Spleen (tissue), 11 donors: ENCODE results near the gene NGEF. TPM values are rescaled to one million over a fixed set of nuclear protein-coding genes. Genes with fewer than 3 reads are reported as not detected.

ENCODE experiments used
- DNase-seq: peaks from one replicate; pipeline ENCODE4 v3.0.0-alpha.2; 2020
- H3K27ac ChIP-seq, 8 donors: fragments of 200-600 bp; sonication (generic) in 7 of 8; 1 replicate in 4 of 8; 2 replicates in 4 of 8; pipeline versions ENCODE4 v1.5.0 to v1.8.0; 2016 to 2021; ENCODE audit warnings: inconsistent platforms in 4 of 8, mild to moderate bottlenecking in 4 of 8, moderate library complexity in 1 of 8
- H3K27me3 ChIP-seq, 7 donors: fragments of 200-600 bp; sonication (generic) in 6 of 7; replicated peaks in 1 of 7; 1 replicate in 4 of 7; 2 replicates in 3 of 7; pipeline versions ENCODE4 v1.5.0 to v1.8.0; 2016 to 2021; ENCODE audit warnings: inconsistent platforms in 3 of 7, mild to moderate bottlenecking in 1 of 7
- H3K36me3 ChIP-seq, 6 donors: fragments of 200-600 bp; sonication (generic) in 5 of 6; 1 replicate in 4 of 6; 2 replicates in 2 of 6; pipeline versions ENCODE4 v1.5.0 to v1.8.0; 2016 to 2021; ENCODE audit warnings: inconsistent platforms in 2 of 6
- H3K4me1 ChIP-seq, 6 donors: fragments of 200-600 bp; sonication (generic) in 5 of 6; 1 replicate in 3 of 6; 2 replicates in 3 of 6; pipeline versions ENCODE4 v1.5.0 to v1.8.0; 2016 to 2021; ENCODE audit warnings: inconsistent platforms in 3 of 6
- H3K4me3 ChIP-seq, 8 donors: fragments of 200-600 bp; sonication (generic) in 7 of 8; 1 replicate in 4 of 8; 2 replicates in 4 of 8; pipeline versions ENCODE4 v1.5.0 to v1.8.0; 2016 to 2021; ENCODE audit warnings: inconsistent platforms in 4 of 8, mild to moderate bottlenecking in 4 of 8, moderate library complexity in 2 of 8
- H3K9me3 ChIP-seq, 8 donors: fragments of 200-600 bp; sonication (generic) in 7 of 8; 1 replicate in 4 of 8; 2 replicates in 4 of 8; pipeline versions ENCODE4 v1.5.0 to v1.8.0; 2016 to 2021; ENCODE audit warnings: inconsistent platforms in 4 of 8
- POLR2A ChIP-seq, 3 donors: fragments of 450-650 bp; IDR thresholded peaks; one replicate each; pipeline ENCODE4 v1.5.1; 2017; ENCODE audit warnings: antibody characterized with exemption in 3 of 3, mild to moderate bottlenecking in 1 of 3
- POLR2AphosphoS5 ChIP-seq, 3 donors: sonication (generic); formaldehyde crosslinking; IDR thresholded peaks; one replicate each; pipeline ENCODE4 v1.5.1; 2017; ENCODE audit warnings: antibody characterized with exemption in 3 of 3
- WGBS, 5 donors: extraction: QIAGEN DNeasy Blood & Tissue Kit in 3 of 5; methylation state at CpG; one replicate each; pipeline versions ENCODE4 v1.1.5 to v1.1.7; 2013 to 2018; 5-methylcytosine and 5-hydroxymethylcytosine counted together
- intact Hi-C: fragments of 100-400 bp; cut with DNase I; formaldehyde crosslinking; loops from one replicate; pipeline ENCODE4 v1.15.0; 2023; ENCODE audit warnings: low total_unique reads
- polyA plus RNA-seq, 3 donors: library from polyadenylated mRNA; stranded (reverse); fragments of 200-250 nt; gene quantifications; one replicate each; pipeline ENCODE4 v1.2.1, GENCODE V29; 2013
- total RNA-seq, 7 donors: library from RNA; depleted of rRNA in 3 of 7; stranded (reverse); fragments of >200 nt in 3 of 7; fragmentation: NEBNext Ultra II Directional in 4 of 7; extraction: Animal tissue kit (Norgen Biotek cat#: 25700) in 4 of 7; gene quantifications; one replicate each; pipeline versions ENCODE4 v1.1.0 to v1.2.1, GENCODE V29; 2016 to 2021
- TF ChIP-seq, protein P1 (sequence below), 11 experiments: fragments of 200-600 bp in 7 of 11; fragments of 450-650 bp in 4 of 11; sonication (generic) in 4 of 11; IDR thresholded peaks in 8 of 11; conservative IDR thresholded peaks in 3 of 11; 1 replicate in 7 of 11; 2 replicates in 4 of 11; pipeline versions ENCODE4 v1.4.0 to v1.8.0; 2016 to 2021; ENCODE audit warnings: antibody characterized with exemption in 11 of 11, inconsistent platforms in 4 of 11, mild to moderate bottlenecking in 1 of 11
- donor health status: healthy with polysubstance abuse.
- donor health status: DM: no; HTN: no; CAD: no; lungs with moderate emphysema.
- donor health status: DM: no; HTN: no; CAD: no.
- donor health status: Bipolar disorder and iron deficiency.
- donor health status: healthy.
- donor health status: DM: no; HTN: no; CAD: no.
- donor health status: DM: yes; HTN: yes; CAD: no.

Gene NGEF
- total and polyA plus RNA-seq, 10 donors, result 0.23 to 0.79 (median 0.43) TPM; not detected in 5

- Histone ChIP-seq H3K27me3 (no peaks in the 10 kb centered on the region), H3K36me3 (no peaks in the 10 kb centered on the region), H3K4me3 (no peak overlapping the region), H3K27ac (peak overlapping the region in 3 of 8 donors; percentile 4 to 45 (median 28)), H3K4me1 (peaks cover 5 to 20% (median 15%) of the 10 kb centered on the region in 6 donors), H3K9me3 (no peaks in the 10 kb centered on the region)
- DNase-seq, result peak; percentile 36
- WGBS, 5 donors, result 45 to 65% (median 54%) methylated on average over 1 of the region's 1 CpG
- TF ChIP-seq, protein P1, sequence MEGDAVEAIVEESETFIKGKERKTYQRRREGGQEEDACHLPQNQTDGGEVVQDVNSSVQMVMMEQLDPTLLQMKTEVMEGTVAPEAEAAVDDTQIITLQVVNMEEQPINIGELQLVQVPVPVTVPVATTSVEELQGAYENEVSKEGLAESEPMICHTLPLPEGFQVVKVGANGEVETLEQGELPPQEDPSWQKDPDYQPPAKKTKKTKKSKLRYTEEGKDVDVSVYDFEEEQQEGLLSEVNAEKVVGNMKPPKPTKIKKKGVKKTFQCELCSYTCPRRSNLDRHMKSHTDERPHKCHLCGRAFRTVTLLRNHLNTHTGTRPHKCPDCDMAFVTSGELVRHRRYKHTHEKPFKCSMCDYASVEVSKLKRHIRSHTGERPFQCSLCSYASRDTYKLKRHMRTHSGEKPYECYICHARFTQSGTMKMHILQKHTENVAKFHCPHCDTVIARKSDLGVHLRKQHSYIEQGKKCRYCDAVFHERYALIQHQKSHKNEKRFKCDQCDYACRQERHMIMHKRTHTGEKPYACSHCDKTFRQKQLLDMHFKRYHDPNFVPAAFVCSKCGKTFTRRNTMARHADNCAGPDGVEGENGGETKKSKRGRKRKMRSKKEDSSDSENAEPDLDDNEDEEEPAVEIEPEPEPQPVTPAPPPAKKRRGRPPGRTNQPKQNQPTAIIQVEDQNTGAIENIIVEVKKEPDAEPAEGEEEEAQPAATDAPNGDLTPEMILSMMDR (IDR thresholded peaks at IDR 0.05 in 8 of 11, conservative IDR thresholded peaks at IDR 0.05 in 3 of 11), result no peak
- no peak for TF ChIP-seq POLR2A (IDR thresholded peaks at IDR 0.05)
- no peak for TF ChIP-seq POLR2AphosphoS5 (IDR thresholded peaks at IDR 0.05)
- intact Hi-C loops, result no loop called here
These were observed 1.3 kb downstream of the NGEF start for GRCh38 chr2:233011702-233012131.

GRCh38 chr2:233011268-233011650, 1.8 kb downstream of the NGEF start:
- H3K27ac ChIP-seq, result no peak overlapping the region
- intact Hi-C loops, result no loop called here
- WGBS, 5 donors, result 87 to 93% (median 89%) methylated on average over 6 of the region's 6 CpGs
- H3K4me3 ChIP-seq, result no peak overlapping the region
- H3K4me1 ChIP-seq, result peaks cover 5 to 20% (median 15%) of the 10 kb centered on the region in 6 donors
- TF ChIP-seq POLR2A (IDR thresholded peaks at IDR 0.05) (no peak), POLR2AphosphoS5 (IDR thresholded peaks at IDR 0.05) (no peak)
- TF ChIP-seq, protein P1 (IDR thresholded peaks at IDR 0.05 in 8 of 11, conservative IDR thresholded peaks at IDR 0.05 in 3 of 11), result no peak
- no peaks in the 10 kb centered on the region for H3K9me3 ChIP-seq
- peak; percentile 49 for DNase-seq
- H3K36me3 ChIP-seq, result no peaks in the 10 kb centered on the region
- H3K27me3 ChIP-seq, result no peaks in the 10 kb centered on the region

DNA sequence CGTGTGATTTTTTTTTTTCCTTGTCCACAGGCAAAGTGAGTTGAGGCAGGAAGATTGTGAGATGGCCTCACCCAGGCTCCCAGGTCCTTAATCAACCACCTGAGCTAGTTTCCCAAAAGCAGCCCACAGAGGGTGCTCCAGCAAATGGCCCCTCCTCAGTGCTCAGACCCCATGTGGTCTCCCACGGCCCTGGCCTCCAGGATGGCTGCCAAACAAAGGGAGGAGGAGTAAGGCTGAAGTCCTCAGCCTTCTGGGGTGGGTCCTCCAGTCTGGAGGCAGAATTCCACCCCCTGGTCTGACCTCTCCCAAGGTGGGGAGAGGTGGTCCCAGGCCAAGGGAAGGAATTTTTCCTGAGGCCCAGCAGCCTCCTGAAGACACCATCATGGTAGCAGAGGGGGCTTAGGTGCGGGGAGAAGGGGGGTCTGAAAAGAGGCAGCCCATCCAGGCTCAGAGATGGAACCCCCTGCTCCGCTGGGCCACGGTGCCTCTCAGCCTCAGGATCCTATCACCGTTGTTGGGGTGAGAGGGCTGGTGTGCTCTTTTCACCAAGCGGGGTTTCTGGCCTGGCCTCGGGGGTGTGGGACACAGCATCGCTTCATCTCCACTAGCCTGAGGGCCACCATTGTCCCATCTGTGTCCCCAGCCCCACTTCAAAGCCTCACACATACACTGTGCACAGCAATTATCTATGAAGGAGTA, 2.3 kb downstream of the NGEF start:
- 88 to 95% (median 93%) methylated on average over 9 of the region's 9 CpGs for WGBS, 5 donors

GRCh38 chr2:233009661-233010060, 3.4 kb downstream of the NGEF start:
- H3K4me1 ChIP-seq, result peaks cover 5 to 20% (median 15%) of the 10 kb centered on the region in 6 donors
- H3K27ac ChIP-seq, result no peak overlapping the region
- no peaks in the 10 kb centered on the region for H3K9me3 ChIP-seq
- no peaks in the 10 kb centered on the region for H3K36me3 ChIP-seq
- no peak for TF ChIP-seq POLR2AphosphoS5 (IDR thresholded peaks at IDR 0.05)
- TF ChIP-seq POLR2A (IDR thresholded peaks at IDR 0.05), result no peak
- TF ChIP-seq, protein P1 (IDR thresholded peaks at IDR 0.05 in 8 of 11, conservative IDR thresholded peaks at IDR 0.05 in 3 of 11), result no peak
- H3K4me3 ChIP-seq, result no peak overlapping the region
- intact Hi-C loops, result no loop called here
- no peaks in the 10 kb centered on the region for H3K27me3 ChIP-seq
- 87 to 97% (median 94%) methylated on average over 3 of the region's 3 CpGs for WGBS, 5 donors
- peak; percentile 25 for DNase-seq

More for the DNA sequence above, 2.3 kb downstream of the NGEF start:
- Histone ChIP-seq H3K4me1 (peaks cover 5 to 20% (median 15%) of the 10 kb centered on the region in 6 donors), H3K9me3 (no peaks in the 10 kb centered on the region), H3K27me3 (no peaks in the 10 kb centered on the region), H3K36me3 (no peaks in the 10 kb centered on the region), H3K27ac (no peak overlapping the region), H3K4me3 (no peak overlapping the region)
- DNase-seq, result peak; percentile 55
- TF ChIP-seq POLR2AphosphoS5 (IDR thresholded peaks at IDR 0.05), result no peak
- no peak for TF ChIP-seq POLR2A (IDR thresholded peaks at IDR 0.05)
- TF ChIP-seq, protein P1 (IDR thresholded peaks at IDR 0.05 in 8 of 11, conservative IDR thresholded peaks at IDR 0.05 in 3 of 11), result no peak
- intact Hi-C loops, result no loop called here
